Activated CD4-positive, alpha-beta T cell treated with anti-CD3 and anti-CD28 coated beads, Interleukin-2, amount 50 U/mL, for 24 hours (primary cell): Measurements from ENCODE around the gene CORO2A.
"Not testable (repeated sequence)": the region's sequence is repeated elsewhere in the genome, so short reads cannot be mapped to it uniquely, and the experiment has no call there.

Source experiments
- DNase-seq, 2 donors: peaks; one replicate each; pipeline ENCODE4 v3.0.0-alpha.2; 2020; ENCODE audit warnings: low read depth in 1 of 2, low spot score in 1 of 2

The CORO2A gene

GRCh38 chr9:98118640-98119601, 73.5 kb downstream of the CORO2A start, which contains the start of gene TRIM14:
TRIM14 (minus strand) TSS chr9:98119222; CDS start chr9:98119188, 34 bp downstream.
- DNase-seq: peak in 1 of 2 donors; percentile 33

GRCh38 chr9:98117984-98118639, 74.3 kb downstream of the CORO2A start:
- peak in 1 of 2 donors; percentile 24 for DNase-seq

GRCh38 chr9:98117097-98117496, 75.3 kb downstream of the CORO2A start:
- DNase-seq: not testable (repeated sequence)

- no peak for DNase-seq
These were observed 83.4 kb downstream of the CORO2A start for GRCh38 chr9:98109052-98109451.

- DNase-seq: no peak
These were observed 83.9 kb downstream of the CORO2A start for GRCh38 chr9:98108531-98109031.

GRCh38 chr9:98107926-98108325, 84.5 kb downstream of the CORO2A start:
- no peak for DNase-seq

GRCh38 chr9:98105006-98105405, 87.4 kb downstream of the CORO2A start:
- no peak for DNase-seq

- DNase-seq: no peak
These were observed 88.0 kb downstream of the CORO2A start for GRCh38 chr9:98104445-98104881.

- peak in 1 of 2 donors; percentile 73 for DNase-seq
These were observed 90.6 kb downstream of the CORO2A start for GRCh38 chr9:98101868-98102273.

GRCh38 chr9:98101416-98101815, 91.0 kb downstream of the CORO2A start:
- DNase-seq: no peak

GRCh38 chr9:98100456-98100855, 92.0 kb downstream of the CORO2A start:
- no peak for DNase-seq

- DNase-seq: no peak
These were observed 92.5 kb downstream of the CORO2A start for GRCh38 chr9:98099898-98100297.

- no peak for DNase-seq
These were observed 93.1 kb downstream of the CORO2A start for GRCh38 chr9:98099346-98099745.

GRCh38 chr9:98097836-98098235, 94.6 kb downstream of the CORO2A start:
- DNase-seq: no peak

GRCh38 chr9:98096091-98096490, 96.3 kb downstream of the CORO2A start:
- DNase-seq: no peak

- no peak for DNase-seq
These were observed 97.0 kb downstream of the CORO2A start for GRCh38 chr9:98095401-98095800.

GRCh38 chr9:98094851-98095250, 97.6 kb downstream of the CORO2A start:
- no peak for DNase-seq

- DNase-seq: no peak
These were observed 98.1 kb downstream of the CORO2A start for GRCh38 chr9:98094316-98094715.

GRCh38 chr9:98092613-98092931, 99.9 kb downstream of the CORO2A start:
- no peak for DNase-seq

- no peak for DNase-seq
These were observed 100.5 kb downstream of the CORO2A start for GRCh38 chr9:98091735-98092612.

GRCh38 chr9:98090674-98091073, 101.8 kb downstream of the CORO2A start:
- DNase-seq: not testable (repeated sequence)
